HG03045 (cell line): ENCODE results near the gene DTD1.

Source experiments
- ATAC-seq: cut with Tn5 transposase; IDR thresholded peaks from one replicate; pipeline ENCODE4 v1.9.1; 2021; ENCODE audit warnings: mild to moderate bottlenecking, moderate library complexity; ENCODE audit not compliant: unreplicated experiment

The DTD1 gene

GRCh38 chr20:18662279-18663040 lies 74.6 kb downstream of the DTD1 start:
- no peak for ATAC-seq

DNA sequence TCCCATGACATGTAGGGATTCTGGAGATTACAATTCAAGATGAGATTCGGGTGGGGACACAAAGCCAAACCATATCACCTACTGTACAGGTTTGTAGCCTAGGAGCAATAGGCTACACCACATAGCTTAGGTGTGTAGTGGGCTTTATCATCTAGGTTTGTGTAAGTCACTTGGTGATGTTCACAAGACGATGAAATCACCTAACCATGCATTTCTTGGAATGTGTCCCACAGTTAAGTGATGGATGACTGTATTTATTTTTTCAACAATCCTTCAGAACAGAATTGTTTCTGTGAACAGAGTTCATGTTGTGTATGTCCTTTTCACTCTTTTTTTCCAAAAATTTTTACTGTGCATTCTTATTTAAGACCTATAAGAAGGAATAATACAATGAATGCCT lies 76.1 kb downstream of the DTD1 start:
- no peak for ATAC-seq

- no peak for ATAC-seq
Measured at GRCh38 chr20:18665135-18665534, 77.3 kb downstream of the DTD1 start.

GRCh38 chr20:18666803-18667415 lies 79.1 kb downstream of the DTD1 start:
- no peak for ATAC-seq

- ATAC-seq, result no peak
Measured at GRCh38 chr20:18669241-18670019, 81.6 kb downstream of the DTD1 start.

DNA sequence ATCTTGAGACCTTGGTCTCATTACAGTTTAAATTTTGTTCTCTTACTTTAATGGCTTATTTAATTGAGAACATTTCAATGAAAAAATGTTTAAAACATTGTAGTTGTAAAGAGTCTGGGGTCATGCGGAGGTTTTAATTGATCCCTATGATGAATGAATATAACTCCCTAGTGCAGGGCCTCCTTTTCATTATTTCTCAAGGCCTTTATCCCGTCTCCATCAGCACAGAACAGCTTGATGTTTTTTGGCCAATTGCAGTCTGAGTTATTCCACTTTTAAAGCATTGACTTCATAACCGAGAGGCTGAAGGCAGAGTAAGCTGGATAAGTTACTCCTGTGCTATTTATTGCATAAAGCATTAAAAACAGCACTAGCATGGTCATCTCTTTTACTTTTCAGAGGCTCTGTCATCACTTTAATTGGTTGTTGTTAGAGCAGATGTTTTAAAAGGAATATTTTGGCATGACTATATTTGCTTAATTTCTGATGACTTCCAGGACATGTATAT lies 83.4 kb downstream of the DTD1 start:
- no peak for ATAC-seq

DNA sequence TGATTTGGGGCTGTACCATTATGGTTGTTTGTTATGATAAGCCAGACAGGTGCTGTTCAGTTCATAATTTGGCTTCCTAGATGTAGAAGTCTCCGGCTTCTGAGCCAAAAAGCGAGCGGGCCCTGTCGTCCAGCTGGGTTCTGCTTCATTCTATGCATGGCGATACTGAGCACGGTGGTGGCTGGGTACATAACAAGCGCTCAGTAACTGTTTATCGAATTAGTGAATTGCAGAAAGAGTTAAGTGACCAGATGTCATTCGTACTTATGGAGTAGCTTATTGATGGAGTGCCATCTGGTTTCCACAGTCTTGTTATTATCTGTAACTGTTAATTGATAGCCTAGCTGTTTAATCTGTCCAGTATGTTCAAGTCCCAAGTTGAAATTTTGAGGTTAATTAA lies 85.0 kb downstream of the DTD1 start:
- no peak for ATAC-seq

DNA sequence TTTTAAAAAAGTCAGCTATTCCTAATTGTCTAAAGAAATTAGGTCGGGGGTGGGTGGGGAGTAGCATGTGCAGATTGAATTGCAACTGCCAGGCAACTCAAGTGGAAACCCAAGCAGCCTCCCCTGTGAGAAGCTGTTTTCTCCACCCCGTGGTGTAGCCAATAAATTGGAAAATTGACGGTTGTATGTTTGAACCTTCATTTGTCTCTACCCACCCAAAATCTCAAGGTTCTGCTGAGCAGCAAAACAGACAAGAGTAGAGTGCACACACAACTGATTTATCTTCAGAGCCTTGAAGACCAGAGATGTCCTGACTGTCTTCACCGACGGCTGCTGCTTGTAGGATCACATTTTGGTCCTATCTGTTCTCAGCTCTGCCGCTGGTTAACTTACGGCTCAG lies 88.5 kb downstream of the DTD1 start:
- no peak for ATAC-seq

DNA sequence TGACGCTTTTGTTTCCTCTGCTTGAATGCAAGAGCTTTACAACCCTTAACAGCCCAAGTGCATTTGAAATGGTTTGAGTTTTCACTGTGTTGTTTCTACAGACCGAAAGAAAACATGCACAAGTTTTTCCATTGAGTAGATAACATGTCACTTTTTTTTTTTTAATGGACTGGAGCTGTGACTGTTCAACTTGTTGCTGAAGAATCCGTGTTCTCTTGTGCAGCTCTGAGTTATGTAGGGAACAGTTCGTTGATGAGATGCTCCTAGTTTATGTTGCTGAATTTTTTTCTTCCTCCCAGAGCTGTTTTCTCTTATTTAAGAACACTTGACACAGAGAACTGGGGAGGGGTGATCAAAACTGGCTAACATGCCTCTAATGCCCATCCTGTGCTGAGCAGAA lies 89.3 kb downstream of the DTD1 start:
- no peak for ATAC-seq

DNA sequence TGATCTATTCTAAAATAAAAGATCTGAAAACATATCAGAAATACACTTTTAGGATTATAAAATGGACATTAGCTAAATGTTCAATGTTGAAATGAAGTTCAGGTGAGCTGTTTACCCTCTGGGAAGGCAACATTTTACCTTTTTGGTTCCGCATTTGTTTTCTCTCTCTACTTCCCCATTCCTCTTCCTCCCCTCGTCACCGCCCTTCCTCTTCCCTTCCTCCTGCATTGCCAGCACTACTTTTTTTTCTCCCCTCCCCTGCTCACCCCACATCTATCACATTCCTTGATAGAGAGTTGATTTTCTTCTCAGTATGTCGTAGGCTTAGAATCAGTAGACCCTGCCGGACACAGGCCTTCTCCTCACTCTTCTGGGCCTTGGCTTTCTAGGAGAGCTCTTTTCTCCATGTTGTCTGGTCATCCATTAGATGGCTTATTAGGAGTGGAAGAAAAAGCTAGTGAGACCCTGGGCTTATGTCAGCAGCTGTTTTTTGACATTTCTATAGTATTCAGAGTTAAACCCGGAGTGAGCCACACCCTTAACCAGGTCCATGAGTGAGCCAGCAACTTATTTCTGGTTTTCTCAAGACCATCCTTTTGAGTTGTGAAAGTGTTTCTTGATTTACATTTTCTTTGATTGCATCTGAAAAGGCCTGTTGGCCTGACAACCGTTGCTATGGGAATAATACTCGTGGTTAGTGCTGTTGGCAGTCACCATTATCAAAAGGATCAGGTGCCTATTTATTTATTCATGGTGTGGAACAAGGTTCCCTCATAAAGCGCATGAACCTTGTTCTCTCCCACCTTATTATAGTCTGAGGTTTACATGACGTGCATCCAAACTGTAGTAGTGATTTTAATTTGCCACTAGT lies 90.9 kb downstream of the DTD1 start:
- no peak for ATAC-seq

DNA sequence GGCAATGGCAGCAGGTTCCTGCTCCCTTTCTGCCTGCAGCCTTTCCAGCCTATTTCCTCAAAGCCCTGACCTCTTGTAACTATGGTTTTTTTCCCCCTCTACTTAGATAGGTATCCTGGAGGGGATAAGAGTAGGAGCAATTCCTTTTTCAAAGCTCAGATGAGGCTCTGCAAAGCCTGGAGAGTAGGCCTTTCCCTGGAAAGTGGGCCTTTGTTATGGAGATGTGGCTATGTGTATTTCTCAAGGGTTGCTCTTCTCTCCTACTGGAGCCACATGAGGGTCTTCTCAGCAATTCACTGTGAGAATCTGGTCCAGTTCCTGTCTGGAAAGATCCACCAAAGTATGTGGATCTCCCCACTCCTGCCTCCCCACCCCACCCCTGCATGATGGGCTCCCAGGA lies 96.0 kb downstream of the DTD1 start:
- no peak for ATAC-seq

- ATAC-seq, result no peak
Measured at GRCh38 chr20:18684775-18685174, 96.9 kb downstream of the DTD1 start.

GRCh38 chr20:18685406-18685805 lies 97.6 kb downstream of the DTD1 start:
- ATAC-seq, result no peak

- no peak for ATAC-seq
Measured at GRCh38 chr20:18686696-18687095, 98.8 kb downstream of the DTD1 start.

GRCh38 chr20:18688676-18689075 lies 100.8 kb downstream of the DTD1 start:
- no peak for ATAC-seq

- ATAC-seq, result no peak
Measured at GRCh38 chr20:18689557-18689956, 101.7 kb downstream of the DTD1 start.

- no peak for ATAC-seq
Measured at GRCh38 chr20:18692447-18692846, 104.6 kb downstream of the DTD1 start.

- no peak for ATAC-seq
Measured at GRCh38 chr20:18694071-18694470, 106.2 kb downstream of the DTD1 start.

DNA sequence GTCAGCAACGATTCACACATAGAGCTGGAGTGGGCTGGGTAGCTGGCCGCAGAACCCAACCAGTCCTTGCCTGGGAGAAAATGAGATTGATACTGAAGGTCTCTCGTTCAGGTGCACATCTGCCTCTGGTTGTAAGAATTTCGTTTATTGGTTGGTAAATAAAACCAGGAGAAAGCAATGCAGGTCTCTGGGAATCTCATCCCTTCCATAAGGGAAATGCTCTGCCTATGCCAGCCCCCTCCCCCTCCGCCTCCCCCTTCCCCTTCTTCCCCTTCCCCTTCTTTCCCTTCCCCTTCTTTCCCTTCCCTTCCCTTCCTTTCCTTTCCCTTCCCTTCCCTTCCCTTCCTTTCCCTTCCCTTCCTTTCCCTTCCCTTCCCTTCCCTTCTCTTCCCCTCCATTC lies 107.3 kb downstream of the DTD1 start:
- no peak for ATAC-seq

- no peak for ATAC-seq
Measured at GRCh38 chr20:18698735-18699380, 111.0 kb downstream of the DTD1 start.
